COLO829 (cell line): ENCODE measurements around the gene ZNF536.

ENCODE experiments used
- DNase-seq: peaks from one replicate; pipeline ENCODE4 v3.0.0; 2012; ENCODE audit warnings: low spot score

ZNF536 gene

DNA sequence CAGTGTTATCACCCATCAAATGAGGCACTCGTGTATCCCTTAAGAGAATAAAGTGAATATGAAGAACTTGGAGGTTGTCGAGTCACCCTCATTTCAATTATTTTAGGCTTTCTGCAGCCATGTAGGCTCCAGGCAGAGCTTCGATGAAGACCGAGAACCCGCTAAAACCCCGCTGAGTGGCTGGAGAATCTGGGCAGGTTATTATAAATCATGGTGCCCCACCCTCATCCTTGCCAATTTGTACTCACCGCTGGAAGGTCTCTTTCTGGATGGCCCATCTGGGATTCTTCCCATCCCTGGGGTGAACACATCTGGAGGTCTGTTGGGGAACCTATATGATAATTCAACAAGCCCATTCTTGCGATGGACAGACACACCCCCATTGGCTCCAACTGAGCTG, 190.8 kb downstream of the ZNF536 start:
- no peak for DNase-seq

DNA sequence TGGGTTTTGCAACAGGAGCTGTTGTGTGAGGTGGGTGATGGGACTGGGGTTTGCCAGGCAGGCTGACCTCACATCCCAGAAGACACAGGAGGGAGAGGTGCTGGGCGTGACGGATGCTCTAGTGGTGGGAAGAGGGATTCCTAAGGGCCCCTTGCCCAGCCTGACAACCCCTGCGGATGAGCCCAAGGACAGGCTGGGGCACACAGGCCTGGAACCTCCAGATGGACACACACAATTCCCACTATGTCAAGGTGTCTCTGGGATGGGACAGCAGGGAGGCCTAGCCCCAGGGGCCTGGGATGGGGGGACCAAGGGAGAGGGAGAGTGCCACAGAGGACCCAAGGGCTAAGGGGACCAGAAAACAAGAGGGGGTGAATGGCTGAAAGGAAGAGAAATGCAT, 191.5 kb downstream of the ZNF536 start:
- no peak for DNase-seq

DNA sequence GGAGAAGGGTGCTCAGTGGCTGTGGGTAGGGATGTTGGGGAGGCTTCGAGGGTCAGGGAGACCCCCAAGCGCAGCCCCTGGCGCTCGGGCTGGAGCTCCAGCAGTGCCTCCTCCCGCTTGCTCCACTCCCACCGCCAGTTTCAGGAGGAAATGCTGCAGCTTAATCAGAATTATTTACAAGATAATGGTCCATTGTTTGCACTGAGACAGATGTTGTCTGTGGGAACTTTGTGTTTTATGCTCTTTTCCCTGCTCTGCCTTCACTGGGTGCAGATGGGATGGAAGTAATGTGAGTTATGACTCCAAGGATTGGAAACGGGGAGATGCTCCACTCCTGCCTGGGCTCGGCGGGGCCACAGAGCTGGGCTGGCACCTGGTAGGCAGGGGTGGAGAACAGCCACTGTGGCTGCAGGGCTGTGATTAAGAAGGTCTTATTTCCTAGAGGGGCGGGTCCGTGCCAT, 192.4 kb downstream of the ZNF536 start:
- peak; percentile 28 for DNase-seq

DNA sequence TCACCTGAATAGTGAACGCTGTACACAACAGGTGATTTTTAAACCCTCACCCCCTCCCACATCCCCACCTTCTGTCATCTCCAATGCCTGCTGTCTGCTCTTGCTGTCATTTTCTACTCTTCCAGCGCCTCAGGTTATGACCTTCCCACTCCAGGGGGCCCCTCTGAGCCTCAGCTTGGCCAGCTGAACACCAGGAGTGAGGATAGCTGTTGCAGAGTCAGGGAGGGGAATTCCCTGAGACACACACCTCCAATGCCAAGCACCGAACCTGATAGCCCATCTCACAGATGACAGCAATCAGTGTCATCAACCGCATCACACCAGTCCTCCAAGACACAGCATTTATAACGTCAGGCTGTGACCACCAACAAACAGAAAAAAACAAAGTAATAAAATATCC, 193.5 kb downstream of the ZNF536 start:
- no peak for DNase-seq

DNA sequence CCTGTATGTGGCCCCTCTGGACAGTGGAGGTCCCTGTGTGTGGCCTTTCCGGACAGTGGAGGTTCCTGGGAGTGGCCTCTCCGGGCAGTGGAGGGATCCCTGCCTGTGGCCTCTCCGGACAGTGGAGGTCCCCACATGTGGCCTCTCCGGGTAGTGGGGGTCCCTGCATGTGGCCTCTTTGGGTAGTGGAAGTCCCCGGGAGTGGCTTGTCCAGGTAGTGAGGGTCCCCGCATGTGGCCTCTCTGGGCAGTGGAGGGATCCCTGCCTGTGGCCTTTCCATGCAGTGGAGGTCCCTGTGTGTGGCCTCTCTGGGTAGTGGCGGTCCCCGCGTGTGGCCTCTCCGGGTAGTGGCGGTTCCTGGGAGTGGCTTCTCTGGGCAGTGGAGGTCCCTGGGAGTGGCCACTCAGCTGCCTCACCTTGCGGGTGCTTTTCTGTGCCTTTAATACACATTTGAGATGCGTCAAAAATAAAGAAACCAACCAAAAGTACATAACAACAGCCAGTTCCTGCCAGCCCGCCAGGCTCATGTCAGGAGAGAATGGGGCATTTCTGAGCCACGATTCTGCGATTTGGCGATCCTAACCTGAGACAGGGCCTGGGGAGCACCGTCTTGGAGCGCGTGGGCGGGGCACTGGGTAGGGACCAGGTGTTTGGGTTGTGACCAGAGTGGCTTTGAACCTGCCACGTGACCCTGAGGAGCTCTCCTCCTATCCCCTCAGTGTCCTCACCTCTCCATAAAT, 194.7 kb downstream of the ZNF536 start:
- no peak for DNase-seq

DNA sequence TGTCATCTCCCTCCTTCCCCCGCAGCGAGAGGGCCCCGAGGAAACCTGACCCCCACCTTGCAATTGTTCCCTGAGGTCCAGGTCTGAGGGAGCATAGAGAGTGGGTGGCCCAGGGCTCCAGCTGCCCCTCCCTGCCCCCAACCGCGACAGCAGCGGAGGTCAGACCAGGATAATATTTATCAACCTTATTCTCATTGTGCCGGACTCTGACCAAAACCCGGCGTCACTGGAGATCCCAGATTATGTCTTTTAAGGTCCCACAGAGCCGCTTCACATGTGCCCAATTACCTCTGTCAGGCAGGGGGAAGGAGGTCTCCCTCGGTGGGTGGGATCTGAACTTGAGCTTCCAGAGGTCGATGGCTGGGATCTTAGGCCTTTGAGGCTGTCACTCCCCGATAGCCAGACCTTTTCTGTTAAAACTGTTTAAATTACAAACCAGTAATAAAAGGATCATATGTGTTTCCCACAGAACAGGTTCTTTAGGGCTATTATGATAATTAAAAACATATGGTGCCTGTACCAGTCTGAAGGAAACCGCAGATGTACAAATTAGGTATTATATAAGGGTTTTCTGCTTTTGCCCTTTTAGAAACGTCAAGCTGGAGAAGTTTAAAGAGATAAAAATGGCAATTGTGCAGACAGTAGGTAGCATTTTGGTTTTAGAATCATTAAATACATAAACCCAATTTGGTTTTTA, 195.5 kb downstream of the ZNF536 start:
- no peak for DNase-seq

DNA sequence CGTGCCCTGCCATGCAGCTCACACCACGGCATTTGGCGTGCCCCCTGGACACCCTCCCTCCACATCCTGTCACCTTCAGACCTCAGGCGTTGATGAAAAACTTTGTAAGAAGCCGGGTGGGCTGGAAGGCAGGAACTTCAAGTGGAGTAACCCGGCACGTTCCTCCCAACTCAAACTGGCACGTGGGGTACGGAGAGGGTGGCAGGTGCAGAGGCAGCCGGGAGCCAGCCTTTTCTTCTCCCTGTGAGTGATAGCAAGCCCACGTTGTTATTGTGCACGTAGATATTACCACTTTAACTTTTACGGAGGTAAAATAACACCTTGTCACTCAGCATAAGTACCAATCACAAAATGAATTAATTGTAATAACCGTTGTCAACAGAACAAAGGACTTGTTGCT, 198.0 kb downstream of the ZNF536 start:
- DNase-seq: no peak

DNA sequence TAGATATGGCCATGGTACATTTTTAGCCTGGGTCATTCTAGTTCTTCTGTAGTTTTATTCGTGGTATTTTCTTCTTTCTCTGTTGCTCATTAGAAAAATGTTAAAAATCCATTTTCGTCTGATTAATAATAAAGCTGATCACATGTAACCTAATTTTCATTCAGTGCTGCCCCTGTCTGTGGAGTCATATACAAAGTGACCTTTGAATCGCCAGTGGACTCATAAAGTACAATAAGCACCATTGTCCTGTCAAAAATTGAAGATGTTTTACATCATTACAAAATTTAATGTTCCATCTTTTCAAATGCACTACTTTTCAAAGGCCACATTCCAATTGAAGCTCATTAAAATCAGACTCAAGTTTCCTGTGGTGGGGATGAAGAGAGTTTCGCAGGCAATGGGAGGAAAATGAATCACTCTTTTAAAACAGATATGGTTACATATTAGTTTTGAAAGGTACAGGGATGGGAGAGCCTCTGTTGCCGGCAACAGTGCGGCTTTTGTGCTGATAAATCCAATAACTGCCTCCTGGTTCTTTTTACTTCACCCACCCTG, 205.4 kb downstream of the ZNF536 start:
- DNase-seq: peak; percentile 87

DNA sequence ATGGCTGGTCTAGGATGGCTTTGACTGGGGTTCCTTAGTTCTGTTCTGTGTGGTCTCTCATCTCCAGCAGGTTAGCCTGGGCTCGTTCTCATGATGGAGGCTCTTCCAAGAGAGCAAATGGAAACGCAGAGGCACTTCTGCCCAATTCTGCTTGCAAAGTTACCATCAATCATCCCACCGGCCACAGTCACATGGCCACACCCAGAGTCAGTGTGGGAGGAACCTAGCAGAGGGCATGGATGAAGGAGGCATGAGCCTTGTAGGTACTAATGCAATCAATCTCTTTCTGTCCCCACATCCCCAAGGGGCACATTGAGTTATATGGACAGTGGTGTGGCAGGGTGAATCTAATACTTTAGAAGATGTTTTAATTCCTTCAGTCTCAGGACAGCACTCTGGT, 207.2 kb downstream of the ZNF536 start:
- no peak for DNase-seq

DNA sequence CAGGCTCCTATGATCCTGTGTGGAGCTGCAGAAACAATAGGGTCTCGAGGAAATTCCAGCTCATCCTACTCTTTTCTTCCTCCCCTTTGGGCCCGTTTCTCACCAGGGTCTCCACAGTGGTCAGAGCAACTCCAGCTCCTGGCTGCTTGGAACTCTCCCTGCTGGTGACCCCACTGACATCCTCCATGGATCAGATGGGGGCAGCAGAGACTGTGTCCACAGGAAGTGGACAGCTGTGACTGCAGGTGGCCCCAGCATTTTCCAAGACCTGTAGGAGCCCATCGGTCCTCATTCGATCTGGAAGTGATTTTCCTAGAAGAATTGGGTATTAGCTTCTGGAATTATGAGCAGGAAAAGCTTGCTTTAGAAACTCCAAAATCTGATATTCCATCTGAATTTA, 208.5 kb downstream of the ZNF536 start:
- no peak for DNase-seq

DNA sequence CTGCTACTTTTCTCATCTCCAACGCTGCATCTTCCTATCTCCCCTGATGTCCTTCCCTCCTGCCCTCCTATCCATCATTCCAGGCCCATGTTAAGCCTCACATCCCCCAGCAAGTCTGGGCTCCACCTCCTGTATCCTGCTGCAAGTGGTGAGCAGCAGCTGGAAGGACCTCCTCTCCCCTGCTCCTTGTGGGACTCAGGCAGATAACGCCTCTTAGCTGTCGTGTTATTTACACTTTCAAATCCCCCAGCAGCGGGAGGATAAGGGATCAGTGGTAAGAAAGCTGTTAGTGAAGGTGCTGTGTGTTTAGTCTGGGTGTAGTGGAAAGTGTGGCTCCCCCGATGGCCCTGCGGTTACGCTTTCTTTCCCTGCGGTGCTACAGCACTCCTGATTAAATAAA, 211.9 kb downstream of the ZNF536 start:
- no peak for DNase-seq

DNA sequence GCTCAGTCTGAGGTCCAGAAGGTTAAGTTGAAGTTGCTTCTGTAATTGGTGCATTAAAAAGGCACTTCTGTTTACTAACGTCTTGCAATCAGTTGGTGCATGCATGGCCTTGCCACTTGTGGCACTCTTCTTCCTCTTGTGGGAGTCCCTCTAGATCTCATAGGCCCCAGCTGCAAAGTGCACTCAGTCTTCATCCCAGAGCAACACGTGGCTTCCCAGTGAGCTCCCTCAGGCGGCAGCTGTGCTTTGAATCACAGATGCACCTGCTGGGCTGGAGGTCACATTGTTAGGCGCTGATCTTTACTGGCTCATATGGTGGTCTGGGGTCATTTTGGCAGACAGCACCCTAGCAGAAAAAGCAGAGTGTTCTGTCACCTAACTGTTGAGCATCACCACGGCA, 215.7 kb downstream of the ZNF536 start:
- DNase-seq: no peak

DNA sequence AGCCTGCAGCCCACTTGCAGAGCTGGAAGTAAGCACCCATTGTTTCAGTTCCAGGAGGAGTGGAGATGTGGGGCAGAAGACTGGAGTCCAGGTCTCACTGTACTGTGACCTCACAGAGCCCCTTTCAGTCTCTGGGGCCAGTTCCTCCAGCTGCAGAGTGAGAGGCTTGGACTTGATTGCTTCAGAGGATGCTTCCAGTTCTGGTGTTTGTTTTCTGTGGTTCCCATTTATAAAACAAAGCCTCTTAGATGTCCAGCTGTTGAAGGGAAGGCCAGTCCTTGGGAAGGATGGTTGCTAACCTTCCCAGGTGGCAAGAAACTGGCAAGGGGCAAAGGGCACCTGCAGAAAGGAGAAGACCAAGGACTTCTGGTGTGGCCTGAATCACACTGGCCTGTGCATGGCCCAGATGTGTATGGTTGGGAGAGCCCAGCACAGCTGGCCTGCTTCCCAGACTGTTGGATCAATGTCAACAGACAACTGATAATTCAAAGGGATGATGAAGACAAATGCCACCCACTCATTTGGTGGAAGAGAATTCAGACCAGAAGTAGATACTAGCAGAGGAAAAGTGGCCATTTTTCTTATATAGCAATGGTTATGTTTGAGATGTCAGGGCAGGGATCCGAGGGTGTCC, 218.5 kb downstream of the ZNF536 start:
- no peak for DNase-seq

DNA sequence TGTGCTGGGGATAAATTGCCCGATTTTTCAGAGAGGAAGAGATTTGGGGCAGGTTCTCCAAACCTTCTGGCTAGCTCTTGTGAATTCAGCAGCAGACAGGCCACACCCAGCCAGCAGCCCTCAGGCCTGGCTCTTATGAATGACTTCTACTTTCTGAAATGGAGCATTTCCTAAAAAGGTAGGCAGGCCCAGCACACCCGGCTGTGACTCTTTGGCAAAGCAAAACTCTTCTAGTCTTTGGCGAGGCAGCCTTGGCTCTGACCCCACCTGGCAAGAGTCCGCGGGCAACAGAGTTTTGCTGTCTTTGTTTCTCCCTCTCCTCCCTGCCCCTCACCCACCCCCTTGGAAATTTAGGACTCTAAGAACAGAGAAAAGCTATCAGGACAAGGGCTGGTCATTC, 221.2 kb downstream of the ZNF536 start:
- no peak for DNase-seq

DNA sequence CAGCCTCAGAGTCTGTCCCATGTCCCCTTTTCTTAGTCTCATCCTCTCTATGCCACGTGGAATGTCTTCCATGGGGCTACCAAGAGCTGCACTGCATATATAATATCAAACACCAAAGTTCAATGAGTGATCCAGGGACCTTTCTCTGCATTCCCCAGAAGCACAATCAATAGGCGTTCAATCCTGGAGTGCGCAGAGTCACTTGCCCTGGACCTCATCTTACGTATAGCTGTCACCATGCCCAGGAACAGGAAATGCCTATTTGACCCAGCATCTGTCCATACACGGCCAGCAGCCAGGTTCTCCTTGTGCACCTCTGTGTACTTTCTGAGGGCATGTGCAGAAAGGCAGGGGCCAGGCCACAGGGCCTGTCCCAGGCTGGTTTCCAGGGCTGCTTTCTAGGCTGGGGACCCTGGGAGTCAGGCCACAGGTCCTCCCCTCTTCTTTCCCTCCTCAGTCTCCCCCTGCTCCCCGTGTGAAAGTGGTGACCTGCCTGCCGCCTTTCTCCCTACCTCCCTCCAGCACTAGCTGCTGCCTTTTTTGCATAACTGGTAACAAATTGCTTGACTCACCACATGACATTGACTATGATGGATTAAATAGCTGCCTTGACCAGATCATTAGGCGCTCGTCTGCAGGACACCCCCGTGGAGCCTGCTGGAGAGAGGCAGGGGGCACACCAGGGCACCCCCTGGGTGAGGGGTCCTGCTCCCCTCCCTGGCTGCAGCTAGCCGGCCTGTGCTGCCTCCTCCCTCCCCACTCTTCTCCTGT, 222.0 kb downstream of the ZNF536 start:
- no peak for DNase-seq

DNA sequence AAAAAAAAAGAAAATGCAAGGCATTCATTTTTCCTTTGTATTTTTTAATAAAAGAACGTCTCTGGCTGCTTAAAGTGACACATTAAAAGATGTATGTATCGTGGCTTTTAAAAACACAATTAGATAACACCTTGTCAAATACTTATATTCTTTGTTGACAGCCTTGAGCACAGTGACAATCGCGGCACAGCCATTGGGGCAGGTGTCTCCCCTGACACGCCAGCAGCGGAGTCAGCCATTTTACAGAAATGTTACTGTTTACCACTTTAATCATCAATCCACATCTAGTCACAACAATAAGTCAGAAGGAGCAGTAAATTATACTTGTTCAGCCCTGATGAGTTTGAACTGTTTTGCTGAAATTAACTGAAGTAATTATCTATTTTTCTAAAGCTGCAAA, 224.1 kb downstream of the ZNF536 start:
- DNase-seq: no peak

DNA sequence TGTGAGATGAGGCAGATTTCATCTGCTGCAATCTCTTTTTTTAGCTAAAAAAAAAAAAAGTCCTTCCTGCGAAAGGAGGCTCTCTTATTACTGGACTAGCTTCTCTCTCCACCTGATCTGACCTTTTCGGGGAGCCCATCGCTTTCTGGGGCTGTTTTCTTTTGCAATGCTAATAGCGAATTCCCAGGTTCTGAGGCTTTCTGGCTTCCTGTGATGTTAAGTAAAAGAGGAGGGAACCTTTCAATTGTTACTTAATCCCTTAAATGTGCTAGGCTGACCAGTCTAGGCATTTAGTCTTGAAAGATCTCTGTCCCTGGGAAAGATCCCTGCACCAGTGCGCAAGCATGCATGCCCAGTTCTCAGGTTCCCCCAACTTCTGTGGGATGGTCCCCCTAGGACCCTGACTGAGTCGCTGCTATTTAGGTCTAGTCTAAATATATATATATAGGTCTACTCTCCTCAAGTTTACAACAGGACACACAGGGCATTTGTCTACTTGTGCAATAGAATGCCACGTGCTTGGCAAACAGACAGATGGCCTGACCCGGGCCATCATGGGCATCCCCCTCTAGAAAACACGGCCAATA, 224.7 kb downstream of the ZNF536 start:
- no peak for DNase-seq

DNA sequence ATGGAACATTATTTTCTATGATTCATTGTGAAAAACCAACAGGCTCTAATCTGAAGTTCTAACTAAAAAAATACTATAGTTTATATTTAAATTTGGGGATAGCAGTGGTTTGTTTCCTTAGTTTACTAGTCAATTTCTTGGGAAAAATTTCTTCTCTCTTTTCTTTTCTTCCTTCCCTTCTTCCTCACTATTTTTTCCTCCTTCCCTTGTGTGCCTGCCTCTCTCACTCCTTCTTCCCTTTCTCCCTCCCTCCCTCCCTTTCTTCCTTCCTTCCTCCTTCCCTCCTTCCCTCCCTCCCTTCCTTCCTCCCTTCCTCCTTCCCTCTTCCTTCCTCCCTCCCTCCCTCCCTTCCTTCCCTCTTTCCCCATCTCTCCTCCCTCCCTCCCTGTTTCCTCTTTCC, 226.5 kb downstream of the ZNF536 start:
- DNase-seq: no peak

DNA sequence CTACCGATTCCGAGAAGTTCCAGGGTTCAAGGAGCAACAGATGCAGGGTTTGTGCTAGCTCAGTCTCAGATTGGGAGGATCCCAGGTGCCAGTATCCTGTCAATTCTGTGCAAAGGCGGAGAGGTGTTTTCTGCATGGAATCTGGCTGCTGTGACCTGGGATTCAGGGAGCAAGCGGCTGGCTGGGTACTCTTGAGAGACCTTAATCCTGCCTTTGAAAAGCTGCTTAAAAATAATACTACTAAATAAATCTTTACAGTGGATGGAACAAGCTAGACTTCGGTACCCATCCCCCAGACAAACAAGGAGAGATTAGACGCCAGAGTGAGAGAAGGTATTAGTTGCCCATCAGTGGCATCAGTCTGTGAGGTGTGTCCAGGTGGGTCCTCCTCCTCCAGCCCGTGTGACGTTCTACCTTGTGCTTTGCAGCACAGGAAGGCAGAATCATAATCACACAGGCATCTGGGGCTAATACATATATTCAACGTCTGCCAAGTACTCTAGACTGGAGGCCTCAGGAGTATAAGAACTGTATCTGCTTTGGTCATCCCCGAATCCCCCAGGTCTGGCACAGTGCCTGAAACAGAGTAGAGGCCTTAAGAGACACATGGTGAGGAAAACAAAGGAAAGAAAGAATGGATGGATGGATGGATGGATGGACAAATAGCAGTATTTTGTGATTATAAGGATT, 230.6 kb downstream of the ZNF536 start:
- no peak for DNase-seq

DNA sequence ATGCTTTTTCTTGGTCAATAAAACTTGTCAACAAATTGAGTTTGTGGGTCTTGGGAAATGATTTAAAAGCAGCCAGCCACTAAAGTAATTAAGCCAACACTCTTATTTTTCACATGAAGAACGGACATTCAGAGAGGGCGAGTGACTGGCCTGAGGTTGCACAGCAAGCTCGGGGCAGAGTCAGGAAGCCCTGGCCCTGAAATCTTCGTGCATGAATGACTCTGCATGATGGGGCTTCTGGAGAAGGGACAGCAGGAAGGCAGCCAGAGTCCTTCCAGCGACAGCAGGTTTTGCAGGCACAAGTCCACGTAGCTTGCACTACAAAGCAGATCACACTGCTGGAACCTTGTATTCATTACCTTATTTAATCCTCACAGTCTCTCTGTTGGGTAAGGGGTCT, 232.5 kb downstream of the ZNF536 start:
- DNase-seq: no peak

DNA sequence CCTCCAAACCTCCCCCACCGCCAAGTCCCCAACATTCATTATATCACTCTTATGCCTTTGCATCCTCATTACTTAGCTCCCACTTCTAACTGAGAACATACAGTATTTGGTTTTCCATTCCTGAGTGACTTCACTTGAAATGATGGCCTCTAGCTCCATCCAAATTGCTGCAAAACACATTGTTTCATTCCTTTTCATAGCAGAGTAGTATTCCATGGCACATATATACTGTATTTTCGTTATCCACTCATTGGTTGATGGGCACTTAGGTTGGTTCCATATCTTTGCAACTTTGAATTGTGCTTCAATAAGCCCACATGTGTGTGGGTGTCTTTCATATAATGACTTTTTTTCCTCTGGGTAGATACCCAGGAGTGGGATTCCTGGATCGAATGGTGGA, 233.1 kb downstream of the ZNF536 start:
- no peak for DNase-seq
